Measurements from ENCODE around the gene MAD1L1. TPM values are rescaled to one million over a fixed set of nuclear protein-coding genes. Genes with fewer than 3 reads are reported as not detected.

MAD1L1 gene
- total RNA-seq, 1 experiment from 2014 or later: 38.5 TPM

- Histone ChIP-seq H3K79me2 (ENCODE audit: insufficient read depth, low read length) (no peaks in the 10 kb centered on the region), H2AFZ (ENCODE audit: low read depth, low read length, poor library complexity, severe bottlenecking) (no peak overlapping the region), H3K9me2 (ENCODE audit: insufficient read depth) (no peaks in the 10 kb centered on the region), H4K20me1 (ENCODE audit: insufficient read depth) (no peaks in the 10 kb centered on the region), H3K27me3 (ENCODE audit: insufficient read depth, low read length) (no peaks in the 10 kb centered on the region), H3K4me1 (ENCODE audit: control insufficient read depth in 1 of 2, insufficient read depth in 2 of 2, low read length in 2 of 2) (no peaks in the 10 kb centered on the region; a peak in 1 of 4 replicates), H3K36me3 (ENCODE audit: control insufficient read depth in 1 of 2, insufficient read depth in 2 of 2, low read length in 2 of 2) (no peaks in the 10 kb centered on the region), H3K27ac (ENCODE audit: low read depth, low read length) (no peak overlapping the region), H3K9ac (ENCODE audit: low read length) (no peak overlapping the region), H3K4me2 (ENCODE audit: low read length) (no peak overlapping the region), H3K9me3 (ENCODE audit: control insufficient read depth in 1 of 2, insufficient read depth in 1 of 2, low read depth in 1 of 2, low read length in 2 of 2) (no peaks in the 10 kb centered on the region), H3K4me3 (replicated peaks in 1 of 2; ENCODE audit: low read depth in 1 of 2, low read length in 2 of 2) (no peak overlapping the region)
- RAD21 ChIA-PET (ENCODE audit: low non-redundant PET in 1 of 2, low total read pairs in 2 of 2, uncharacterized antibody in 2 of 2, unreplicated experiment in 2 of 2): no interaction called here
- intact Hi-C loops (cut with micrococcal nuclease): no loop called here
- ATAC-seq: no peak
- POLR2A ChIA-PET: no interaction called here
- no TSS peak for BruUV-seq (replicated peaks)
- TF ChIP-seq ATF3 (IDR thresholded peaks at IDR 0.05) (no peak), CTCF (IDR thresholded peaks at IDR 0.05 in 2 of 3, conservative IDR thresholded peaks at IDR 0.05 in 1 of 3; ENCODE audit: borderline replicate concordance in 1 of 3, insufficient read depth in 1 of 3, low read depth in 2 of 3, low read length in 2 of 3) (no peak), SIN3A (IDR thresholded peaks at IDR 0.05; ENCODE audit: low read depth) (no peak), SRF (IDR thresholded peaks at IDR 0.05; ENCODE audit: low read depth) (no peak), POLR2A (IDR thresholded peaks at IDR 0.05; ENCODE audit: borderline replicate concordance, extremely low read depth, insufficient read depth, insufficient read length) (no peak), ZFX (IDR thresholded peaks at IDR 0.05) (no peak), SP1 (IDR thresholded peaks at IDR 0.05; ENCODE audit: low read depth) (no peak), YY1 (IDR thresholded peaks at IDR 0.05; ENCODE audit: extremely low read depth, insufficient replicate concordance, low read depth, low read length) (no peak), CEBPB (IDR thresholded peaks at IDR 0.05; ENCODE audit: low read depth) (no peak), CBX3 (IDR thresholded peaks at IDR 0.05; ENCODE audit: low read depth) (no peak), ZNF274 (IDR thresholded peaks at IDR 0.05; ENCODE audit: low read depth, low read length) (no peak), ELF1 (IDR thresholded peaks at IDR 0.05; ENCODE audit: borderline replicate concordance, low read depth) (no peak), EGR1 (IDR thresholded peaks at IDR 0.05; ENCODE audit: low read depth) (no peak), RAD21 (IDR thresholded peaks at IDR 0.05; ENCODE audit: low read depth) (no peak)
- DNase-seq (ENCODE audit: low read depth, low spot score): no peak
- CTCF ChIA-PET: no interaction called here
These were observed 66.0 kb downstream of the MAD1L1 start for GRCh38 chr7:2166625-2167280.
